Measurements from ENCODE around the gene QKI. TPM values are rescaled to one million over a fixed set of nuclear protein-coding genes. Genes with fewer than 3 reads are reported as not detected.

QKI gene
- total and polyA plus RNA-seq, 10 of the 15 experiments (the other 5 are each of a cell fraction or from before 2014, with no cell fraction given), result 4.7 to 72.5 (median 38.9) TPM

- no peak overlapping the region for H2AFZ ChIP-seq (ENCODE audit: control insufficient read depth, low read depth, low read length)
Measured at GRCh38 chr6:163384510-163384909, 30.0 kb upstream of the QKI start.

More at GRCh38 chr6:163384510-163384909, 30.0 kb upstream of the QKI start:
- intact Hi-C loops (cut with micrococcal nuclease; ENCODE audit: unreplicated experiment), result no loop called here
- ChIA-PET CTCF (no interaction called here), SMC1A (ENCODE audit: uncharacterized antibody, unreplicated experiment) (no interaction called here), RAD21 (ENCODE audit: unreplicated experiment) (no interaction called here), POLR2A (no interaction called here)
- H3K4me2 ChIP-seq (ENCODE audit: control insufficient read depth, insufficient read depth), result no peak overlapping the region
- ATAC-seq (no peak), FAIRE-seq (no peak), DNase-seq (ENCODE audit: low read depth, low spot score) (no peak)
- in situ Hi-C loops (cut with MboI), result no loop called here
- peaks cover 2% of the 10 kb centered on the region; the same call in 1 of the 3 replicates for H3K9me3 ChIP-seq (replicated peaks; ENCODE audit: control insufficient read depth, insufficient read depth, low read length)
- no peak overlapping the region for H3K27ac ChIP-seq (ENCODE audit: control insufficient read depth, insufficient read depth)
- no peaks in the 10 kb centered on the region for H4K20me1 ChIP-seq (ENCODE audit: control insufficient read depth, insufficient read depth)
- H3K36me3 ChIP-seq (ENCODE audit: control insufficient read depth in 2 of 2, insufficient read depth in 2 of 2, low read length in 1 of 2), result no peaks in the 10 kb centered on the region
- no TSS peak for BruUV-seq (replicated peaks)
- H3K9ac ChIP-seq (ENCODE audit: control insufficient read depth, insufficient read depth, low read length), result no peak overlapping the region
- H3K27me3 ChIP-seq (replicated peaks in 1 of 2; ENCODE audit: control insufficient read depth in 2 of 2, insufficient read depth in 2 of 2, low read length in 1 of 2), result no peaks in the 10 kb centered on the region; a peak in 1 of 4 replicates
- no peaks in the 10 kb centered on the region for H3K79me2 ChIP-seq (ENCODE audit: control insufficient read depth, insufficient read depth, low read length)
- TF ChIP-seq FOS (IDR thresholded peaks at IDR 0.05; ENCODE audit: borderline replicate concordance, extremely low read depth, insufficient read length) (no peak), FOXM1 (IDR thresholded peaks at IDR 0.05; ENCODE audit: low read depth, low read length) (no peak), MYC (IDR thresholded peaks at IDR 0.05; ENCODE audit: insufficient read depth, insufficient read length, insufficient replicate concordance, low read length, severe bottlenecking) (no peak), CEBPZ (IDR thresholded peaks at IDR 0.05; ENCODE audit: low read depth, low read length) (no peak), MEF2A (IDR thresholded peaks at IDR 0.05; ENCODE audit: insufficient read depth, low read depth, low read length) (no peak), PAX8 (IDR thresholded peaks at IDR 0.05) (no peak), IRF4 (IDR thresholded peaks at IDR 0.05; ENCODE audit: low read depth, low read length) (no peak), NR2C2 (IDR thresholded peaks at IDR 0.05; ENCODE audit: borderline replicate concordance, control insufficient read depth, insufficient read length, low read depth) (no peak), SIX5 (IDR thresholded peaks at IDR 0.05; ENCODE audit: low read depth, low read length, severe bottlenecking) (no peak), KDM1A (IDR thresholded peaks at IDR 0.05; ENCODE audit: borderline replicate concordance) (no peak), IRF3 (IDR thresholded peaks at IDR 0.05) (no peak), SP1 (IDR thresholded peaks at IDR 0.05; ENCODE audit: low read depth, low read length) (no peak), ZBED1 (IDR thresholded peaks at IDR 0.05; ENCODE audit: borderline replicate concordance) (no peak), NR2C1 (IDR thresholded peaks at IDR 0.05) (no peak), REST (IDR thresholded peaks at IDR 0.05; ENCODE audit: low read depth, low read length) (no peak), HSF1 (IDR thresholded peaks at IDR 0.05; ENCODE audit: low read depth, low read length) (no peak)
- H3K4me3 ChIP-seq, result no peak overlapping the region
- no peaks in the 10 kb centered on the region for H3K4me1 ChIP-seq (ENCODE audit: control insufficient read depth, insufficient read depth, low read length)
- 0% methylated on average over 2 of the region's 2 CpGs for WGBS (ENCODE audit: insufficient coverage, insufficient replicate concordance, low lambda C conversion rate, missing lambda C conversion rate)
